Astrocyte (in vitro differentiated cells and primary cell): ENCODE measurements around the gene SNX32.

ENCODE experiments used
- EZH2 ChIP-seq: IDR thresholded peaks from 2 replicates; pipeline ENCODE4 v1.6.1; 2012; ENCODE audit warnings: mild to moderate bottlenecking, low read length, inconsistent platforms; ENCODE audit not compliant: insufficient read depth
- TF ChIP-seq, protein P1 (sequence below): IDR thresholded peaks from 2 replicates; pipeline ENCODE4 v1.5.1; 2011; ENCODE audit warnings: low read depth, mild to moderate bottlenecking, inconsistent platforms, low read length, moderate library complexity; ENCODE audit not compliant: insufficient read depth

DNA sequence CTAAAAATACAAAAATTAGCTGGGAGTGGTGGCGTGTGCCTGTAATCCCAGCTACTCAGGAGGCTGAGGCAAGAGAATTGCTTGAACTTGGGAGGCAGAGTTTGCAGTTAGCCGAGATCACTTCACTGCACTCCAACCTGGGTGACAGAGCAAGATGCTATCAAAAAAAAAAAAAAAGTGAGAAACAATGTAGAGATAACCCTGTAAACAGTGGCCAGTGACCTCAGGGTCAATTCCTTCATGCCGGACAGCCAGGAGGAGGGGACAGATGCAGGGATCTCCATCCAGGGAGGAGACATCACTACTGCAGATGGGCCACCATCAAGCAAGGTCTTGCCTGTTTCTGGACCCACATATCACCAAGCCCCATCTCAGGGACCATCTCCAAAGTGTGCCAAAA, 14.0 kb downstream of the SNX32 start:
- no peak for TF ChIP-seq EZH2
- TF ChIP-seq, protein P1, sequence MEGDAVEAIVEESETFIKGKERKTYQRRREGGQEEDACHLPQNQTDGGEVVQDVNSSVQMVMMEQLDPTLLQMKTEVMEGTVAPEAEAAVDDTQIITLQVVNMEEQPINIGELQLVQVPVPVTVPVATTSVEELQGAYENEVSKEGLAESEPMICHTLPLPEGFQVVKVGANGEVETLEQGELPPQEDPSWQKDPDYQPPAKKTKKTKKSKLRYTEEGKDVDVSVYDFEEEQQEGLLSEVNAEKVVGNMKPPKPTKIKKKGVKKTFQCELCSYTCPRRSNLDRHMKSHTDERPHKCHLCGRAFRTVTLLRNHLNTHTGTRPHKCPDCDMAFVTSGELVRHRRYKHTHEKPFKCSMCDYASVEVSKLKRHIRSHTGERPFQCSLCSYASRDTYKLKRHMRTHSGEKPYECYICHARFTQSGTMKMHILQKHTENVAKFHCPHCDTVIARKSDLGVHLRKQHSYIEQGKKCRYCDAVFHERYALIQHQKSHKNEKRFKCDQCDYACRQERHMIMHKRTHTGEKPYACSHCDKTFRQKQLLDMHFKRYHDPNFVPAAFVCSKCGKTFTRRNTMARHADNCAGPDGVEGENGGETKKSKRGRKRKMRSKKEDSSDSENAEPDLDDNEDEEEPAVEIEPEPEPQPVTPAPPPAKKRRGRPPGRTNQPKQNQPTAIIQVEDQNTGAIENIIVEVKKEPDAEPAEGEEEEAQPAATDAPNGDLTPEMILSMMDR = no peak
